Measurements from ENCODE around the gene LYSMD3.

LYSMD3 gene

GRCh38 chr5:90560771-90561170 is 31.4 kb upstream of the LYSMD3 start:
- WGBS, 2 experiments: 50% methylated on average over 1 of the region's 2 CpGs; no CpG with 5 or more reads in 1 of the 2 experiments
- H3K4me1 ChIP-seq (ENCODE audit: control insufficient read depth, insufficient read depth, low read length): peaks cover 19% of the 10 kb centered on the region
- no peaks in the 10 kb centered on the region for H3K9me3 ChIP-seq (ENCODE audit: control insufficient read depth, low read length)
- H3K27me3 ChIP-seq (ENCODE audit: control insufficient read depth, insufficient read depth, low read length, poor library complexity, severe bottlenecking): peaks cover 19% of the 10 kb centered on the region
- H3K4me3 ChIP-seq (ENCODE audit: insufficient read depth, low read depth, low read length): no peak overlapping the region
- H3K27ac ChIP-seq (ENCODE audit: insufficient read depth, low read depth, low read length, poor library complexity, severe bottlenecking): no peak overlapping the region
- H3K36me3 ChIP-seq (ENCODE audit: control insufficient read depth, insufficient read depth, low read length): no peaks in the 10 kb centered on the region

GRCh38 chr5:90558344-90559192 is 29.2 kb upstream of the LYSMD3 start, which contains the start of gene ADGRV1:
ADGRV1 (plus strand) TSS chr5:90558797; CDS start chr5:90558896, 99 bp downstream.
- WGBS, 2 experiments: 0% methylated on average over 60 of the region's 60 CpGs
- H3K9me3 ChIP-seq (ENCODE audit: control insufficient read depth, low read length): no peaks in the 10 kb centered on the region
- H3K27me3 ChIP-seq (ENCODE audit: control insufficient read depth, insufficient read depth, low read length, poor library complexity, severe bottlenecking): peaks cover 19% of the 10 kb centered on the region
- peaks cover 23% of the 10 kb centered on the region for H3K4me1 ChIP-seq (ENCODE audit: control insufficient read depth, insufficient read depth, low read length)
- peak within 1 kb of the TSS; percentile 91 for H3K27ac ChIP-seq (ENCODE audit: insufficient read depth, low read depth, low read length, poor library complexity, severe bottlenecking)
- peak within 1 kb of the TSS; percentile 92 for H3K4me3 ChIP-seq (ENCODE audit: insufficient read depth, low read depth, low read length)
- no peaks in the 10 kb centered on the region for H3K36me3 ChIP-seq (ENCODE audit: control insufficient read depth, insufficient read depth, low read length)

GRCh38 chr5:90557871-90558270 is 28.5 kb upstream of the LYSMD3 start:
- Histone ChIP-seq H3K4me1 (ENCODE audit: control insufficient read depth, insufficient read depth, low read length) (peaks cover 18% of the 10 kb centered on the region), H3K27me3 (ENCODE audit: control insufficient read depth, insufficient read depth, low read length, poor library complexity, severe bottlenecking) (peaks cover 19% of the 10 kb centered on the region), H3K9me3 (ENCODE audit: control insufficient read depth, low read length) (no peaks in the 10 kb centered on the region), H3K36me3 (ENCODE audit: control insufficient read depth, insufficient read depth, low read length) (no peaks in the 10 kb centered on the region), H3K4me3 (ENCODE audit: insufficient read depth, low read depth, low read length) (peak overlapping the region; percentile 92), H3K27ac (ENCODE audit: insufficient read depth, low read depth, low read length, poor library complexity, severe bottlenecking) (no peak overlapping the region)
- 12 to 27% methylated on average over 3 of the region's 3 CpGs for WGBS, 2 experiments

GRCh38 chr5:90557391-90557790 is 28.0 kb upstream of the LYSMD3 start:
- no peaks in the 10 kb centered on the region for H3K9me3 ChIP-seq (ENCODE audit: control insufficient read depth, low read length)
- H3K4me1 ChIP-seq (ENCODE audit: control insufficient read depth, insufficient read depth, low read length): peaks cover 13% of the 10 kb centered on the region
- no peaks in the 10 kb centered on the region for H3K36me3 ChIP-seq (ENCODE audit: control insufficient read depth, insufficient read depth, low read length)
- peak overlapping the region; percentile 92 for H3K4me3 ChIP-seq (ENCODE audit: insufficient read depth, low read depth, low read length)
- WGBS, 2 experiments: 8 to 10% methylated on average over 9 of the region's 9 CpGs
- no peak overlapping the region for H3K27ac ChIP-seq (ENCODE audit: insufficient read depth, low read depth, low read length, poor library complexity, severe bottlenecking)
- H3K27me3 ChIP-seq (ENCODE audit: control insufficient read depth, insufficient read depth, low read length, poor library complexity, severe bottlenecking): peaks cover 19% of the 10 kb centered on the region

- no peak overlapping the region for H3K27ac ChIP-seq (ENCODE audit: insufficient read depth, low read depth, low read length, poor library complexity, severe bottlenecking)
- H3K27me3 ChIP-seq (ENCODE audit: control insufficient read depth, insufficient read depth, low read length, poor library complexity, severe bottlenecking): peaks cover 19% of the 10 kb centered on the region
- H3K4me1 ChIP-seq (ENCODE audit: control insufficient read depth, insufficient read depth, low read length): peaks cover 12% of the 10 kb centered on the region
- no peak overlapping the region for H3K4me3 ChIP-seq (ENCODE audit: insufficient read depth, low read depth, low read length)
- H3K36me3 ChIP-seq (ENCODE audit: control insufficient read depth, insufficient read depth, low read length): no peaks in the 10 kb centered on the region
- H3K9me3 ChIP-seq (ENCODE audit: control insufficient read depth, low read length): no peaks in the 10 kb centered on the region
Measured at GRCh38 chr5:90555666-90556065, 26.3 kb upstream of the LYSMD3 start.

- Histone ChIP-seq H3K27me3 (ENCODE audit: control insufficient read depth, insufficient read depth, low read length, poor library complexity, severe bottlenecking) (peaks cover 19% of the 10 kb centered on the region), H3K27ac (ENCODE audit: insufficient read depth, low read depth, low read length, poor library complexity, severe bottlenecking) (no peak overlapping the region), H3K36me3 (ENCODE audit: control insufficient read depth, insufficient read depth, low read length) (no peaks in the 10 kb centered on the region), H3K9me3 (ENCODE audit: control insufficient read depth, low read length) (no peaks in the 10 kb centered on the region), H3K4me3 (ENCODE audit: insufficient read depth, low read depth, low read length) (no peak overlapping the region), H3K4me1 (ENCODE audit: control insufficient read depth, insufficient read depth, low read length) (peaks cover 12% of the 10 kb centered on the region)
- WGBS, 2 experiments: 53 to 63% methylated on average over 3 to 4 of the region's 4 CpGs
Measured at GRCh38 chr5:90554358-90555006, 25.1 kb upstream of the LYSMD3 start.

- H3K27me3 ChIP-seq (ENCODE audit: control insufficient read depth, insufficient read depth, low read length, poor library complexity, severe bottlenecking): peaks cover 19% of the 10 kb centered on the region
- no peak overlapping the region for H3K4me3 ChIP-seq (ENCODE audit: insufficient read depth, low read depth, low read length)
- no peak overlapping the region for H3K27ac ChIP-seq (ENCODE audit: insufficient read depth, low read depth, low read length, poor library complexity, severe bottlenecking)
- H3K9me3 ChIP-seq (ENCODE audit: control insufficient read depth, low read length): no peaks in the 10 kb centered on the region
- peaks cover 12% of the 10 kb centered on the region for H3K4me1 ChIP-seq (ENCODE audit: control insufficient read depth, insufficient read depth, low read length)
- H3K36me3 ChIP-seq (ENCODE audit: control insufficient read depth, insufficient read depth, low read length): no peaks in the 10 kb centered on the region
Measured at GRCh38 chr5:90553711-90554110, 24.3 kb upstream of the LYSMD3 start.

GRCh38 chr5:90551376-90551775 is 22.0 kb upstream of the LYSMD3 start:
- WGBS, 2 experiments: 90 to 95% methylated on average over 5 of the region's 5 CpGs
- Histone ChIP-seq H3K27ac (ENCODE audit: insufficient read depth, low read depth, low read length, poor library complexity, severe bottlenecking) (no peak overlapping the region), H3K4me1 (ENCODE audit: control insufficient read depth, insufficient read depth, low read length) (peaks cover 4% of the 10 kb centered on the region), H3K36me3 (ENCODE audit: control insufficient read depth, insufficient read depth, low read length) (no peaks in the 10 kb centered on the region), H3K4me3 (ENCODE audit: insufficient read depth, low read depth, low read length) (no peak overlapping the region), H3K27me3 (ENCODE audit: control insufficient read depth, insufficient read depth, low read length, poor library complexity, severe bottlenecking) (peaks cover 2% of the 10 kb centered on the region), H3K9me3 (ENCODE audit: control insufficient read depth, low read length) (no peaks in the 10 kb centered on the region)

GRCh38 chr5:90550963-90551362 is 21.6 kb upstream of the LYSMD3 start:
- no peaks in the 10 kb centered on the region for H3K27me3 ChIP-seq (ENCODE audit: control insufficient read depth, insufficient read depth, low read length, poor library complexity, severe bottlenecking)
- H3K9me3 ChIP-seq (ENCODE audit: control insufficient read depth, low read length): no peaks in the 10 kb centered on the region
- H3K4me1 ChIP-seq (ENCODE audit: control insufficient read depth, insufficient read depth, low read length): peaks cover 4% of the 10 kb centered on the region
- H3K4me3 ChIP-seq (ENCODE audit: insufficient read depth, low read depth, low read length): no peak overlapping the region
- H3K36me3 ChIP-seq (ENCODE audit: control insufficient read depth, insufficient read depth, low read length): no peaks in the 10 kb centered on the region
- WGBS, 2 experiments: 92 to 93% methylated on average over 3 of the region's 3 CpGs
- no peak overlapping the region for H3K27ac ChIP-seq (ENCODE audit: insufficient read depth, low read depth, low read length, poor library complexity, severe bottlenecking)

- H3K4me1 ChIP-seq (ENCODE audit: control insufficient read depth, insufficient read depth, low read length): peaks cover 3% of the 10 kb centered on the region
- H3K36me3 ChIP-seq (ENCODE audit: control insufficient read depth, insufficient read depth, low read length): no peaks in the 10 kb centered on the region
- no peak overlapping the region for H3K27ac ChIP-seq (ENCODE audit: insufficient read depth, low read depth, low read length, poor library complexity, severe bottlenecking)
- H3K4me3 ChIP-seq (ENCODE audit: insufficient read depth, low read depth, low read length): no peak overlapping the region
- WGBS, 2 experiments: 93 to 94% methylated on average over 2 of the region's 2 CpGs
- H3K27me3 ChIP-seq (ENCODE audit: control insufficient read depth, insufficient read depth, low read length, poor library complexity, severe bottlenecking): no peaks in the 10 kb centered on the region
- H3K9me3 ChIP-seq (ENCODE audit: control insufficient read depth, low read length): no peaks in the 10 kb centered on the region
Measured at GRCh38 chr5:90549729-90550275, 20.4 kb upstream of the LYSMD3 start.
